Measurements from ENCODE around the gene MKI67.

DNA sequence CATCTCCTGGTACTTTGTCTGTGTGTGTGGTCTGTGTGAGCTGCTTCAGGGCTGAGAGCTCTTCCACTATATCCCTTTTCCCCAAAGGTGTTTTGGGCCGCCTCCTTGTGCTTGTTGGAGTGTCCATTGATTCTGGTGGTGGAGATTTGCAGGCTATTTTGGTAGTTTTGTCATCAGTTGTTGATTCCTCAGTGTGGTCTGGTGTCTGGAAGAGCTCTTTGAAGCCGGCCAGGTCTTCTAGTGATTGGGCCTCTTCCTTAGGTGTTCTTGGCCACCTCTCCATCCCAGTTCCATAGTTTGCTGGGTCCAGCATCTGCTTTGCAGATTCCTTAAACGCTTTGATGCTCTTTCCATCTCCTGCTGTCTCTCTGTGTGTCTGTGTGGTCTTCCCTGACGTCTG, 20.8 kb downstream of the MKI67 start:
- TF ChIP-seq, protein P1, sequence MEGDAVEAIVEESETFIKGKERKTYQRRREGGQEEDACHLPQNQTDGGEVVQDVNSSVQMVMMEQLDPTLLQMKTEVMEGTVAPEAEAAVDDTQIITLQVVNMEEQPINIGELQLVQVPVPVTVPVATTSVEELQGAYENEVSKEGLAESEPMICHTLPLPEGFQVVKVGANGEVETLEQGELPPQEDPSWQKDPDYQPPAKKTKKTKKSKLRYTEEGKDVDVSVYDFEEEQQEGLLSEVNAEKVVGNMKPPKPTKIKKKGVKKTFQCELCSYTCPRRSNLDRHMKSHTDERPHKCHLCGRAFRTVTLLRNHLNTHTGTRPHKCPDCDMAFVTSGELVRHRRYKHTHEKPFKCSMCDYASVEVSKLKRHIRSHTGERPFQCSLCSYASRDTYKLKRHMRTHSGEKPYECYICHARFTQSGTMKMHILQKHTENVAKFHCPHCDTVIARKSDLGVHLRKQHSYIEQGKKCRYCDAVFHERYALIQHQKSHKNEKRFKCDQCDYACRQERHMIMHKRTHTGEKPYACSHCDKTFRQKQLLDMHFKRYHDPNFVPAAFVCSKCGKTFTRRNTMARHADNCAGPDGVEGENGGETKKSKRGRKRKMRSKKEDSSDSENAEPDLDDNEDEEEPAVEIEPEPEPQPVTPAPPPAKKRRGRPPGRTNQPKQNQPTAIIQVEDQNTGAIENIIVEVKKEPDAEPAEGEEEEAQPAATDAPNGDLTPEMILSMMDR (IDR thresholded peaks at IDR 0.05; ENCODE audit: poor library complexity, severe bottlenecking) = no peak
- TF ChIP-seq SMC3 (conservative IDR thresholded peaks at IDR 0.05; ENCODE audit: poor library complexity) (no peak), POLR2AphosphoS5 (IDR thresholded peaks at IDR 0.05) (no peak), MXI1 (conservative IDR thresholded peaks at IDR 0.05; ENCODE audit: poor library complexity, severe bottlenecking) (no peak), EP300 (conservative IDR thresholded peaks at IDR 0.05; ENCODE audit: poor library complexity, severe bottlenecking) (no peak), EZH2 (IDR thresholded peaks at IDR 0.05; ENCODE audit: borderline replicate concordance, insufficient read depth, low read length, poor library complexity, severe bottlenecking) (no peak), RAD21 (conservative IDR thresholded peaks at IDR 0.05) (no peak)
- TF ChIP-seq, protein P2, sequence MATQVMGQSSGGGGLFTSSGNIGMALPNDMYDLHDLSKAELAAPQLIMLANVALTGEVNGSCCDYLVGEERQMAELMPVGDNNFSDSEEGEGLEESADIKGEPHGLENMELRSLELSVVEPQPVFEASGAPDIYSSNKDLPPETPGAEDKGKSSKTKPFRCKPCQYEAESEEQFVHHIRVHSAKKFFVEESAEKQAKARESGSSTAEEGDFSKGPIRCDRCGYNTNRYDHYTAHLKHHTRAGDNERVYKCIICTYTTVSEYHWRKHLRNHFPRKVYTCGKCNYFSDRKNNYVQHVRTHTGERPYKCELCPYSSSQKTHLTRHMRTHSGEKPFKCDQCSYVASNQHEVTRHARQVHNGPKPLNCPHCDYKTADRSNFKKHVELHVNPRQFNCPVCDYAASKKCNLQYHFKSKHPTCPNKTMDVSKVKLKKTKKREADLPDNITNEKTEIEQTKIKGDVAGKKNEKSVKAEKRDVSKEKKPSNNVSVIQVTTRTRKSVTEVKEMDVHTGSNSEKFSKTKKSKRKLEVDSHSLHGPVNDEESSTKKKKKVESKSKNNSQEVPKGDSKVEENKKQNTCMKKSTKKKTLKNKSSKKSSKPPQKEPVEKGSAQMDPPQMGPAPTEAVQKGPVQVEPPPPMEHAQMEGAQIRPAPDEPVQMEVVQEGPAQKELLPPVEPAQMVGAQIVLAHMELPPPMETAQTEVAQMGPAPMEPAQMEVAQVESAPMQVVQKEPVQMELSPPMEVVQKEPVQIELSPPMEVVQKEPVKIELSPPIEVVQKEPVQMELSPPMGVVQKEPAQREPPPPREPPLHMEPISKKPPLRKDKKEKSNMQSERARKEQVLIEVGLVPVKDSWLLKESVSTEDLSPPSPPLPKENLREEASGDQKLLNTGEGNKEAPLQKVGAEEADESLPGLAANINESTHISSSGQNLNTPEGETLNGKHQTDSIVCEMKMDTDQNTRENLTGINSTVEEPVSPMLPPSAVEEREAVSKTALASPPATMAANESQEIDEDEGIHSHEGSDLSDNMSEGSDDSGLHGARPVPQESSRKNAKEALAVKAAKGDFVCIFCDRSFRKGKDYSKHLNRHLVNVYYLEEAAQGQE (IDR thresholded peaks at IDR 0.05; ENCODE audit: borderline replicate concordance) = no peak
